Hepatic stellate cell (primary cell): ENCODE measurements around the gene SRPK2.
"Not testable (repeated sequence)": the region's sequence is repeated elsewhere in the genome, so short reads cannot be mapped to it uniquely, and the experiment has no call there.

Experiments used
- DNase-seq: peaks from one replicate; pipeline ENCODE4 v3.0.0; 2011; ENCODE audit warnings: low spot score

The SRPK2 gene

DNA sequence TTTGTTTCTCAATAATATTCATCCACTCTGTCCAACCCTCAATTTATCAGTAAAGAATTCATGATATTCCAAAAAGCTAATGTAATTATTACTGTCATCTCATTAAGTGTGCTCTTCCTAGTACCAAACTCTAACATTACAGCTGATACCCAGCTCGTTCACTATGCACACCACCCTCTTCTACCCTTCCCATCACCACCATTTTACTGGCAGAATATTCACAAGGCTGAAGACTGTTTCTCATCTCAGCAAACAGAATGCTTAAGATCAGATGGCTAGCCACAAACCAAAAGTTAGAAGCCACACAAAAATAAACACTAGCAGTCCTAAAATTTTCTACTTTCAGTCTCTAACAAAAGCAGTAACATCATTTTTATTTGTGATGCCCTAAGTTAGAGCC is 121.5 kb downstream of the SRPK2 start:
- peak; percentile 26 for DNase-seq

DNA sequence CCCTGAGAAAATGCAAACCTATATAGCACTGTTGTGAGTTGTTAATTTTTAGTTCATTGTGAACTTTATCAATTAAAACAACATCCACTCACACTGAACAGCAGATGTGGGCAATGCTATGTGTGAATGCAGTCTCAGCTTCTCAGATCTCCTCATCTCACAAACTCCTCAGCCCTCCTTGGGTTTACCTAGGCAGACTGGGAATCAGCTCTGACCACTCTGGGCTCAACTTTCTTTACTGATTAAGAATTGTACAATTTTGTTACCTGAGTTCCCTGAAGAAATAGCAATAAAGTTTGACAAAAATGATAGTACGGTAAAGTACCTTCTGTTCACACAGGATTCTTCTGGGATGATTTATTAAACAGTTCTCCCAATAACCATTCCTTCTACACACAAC is 124.0 kb downstream of the SRPK2 start:
- DNase-seq: no peak

DNA sequence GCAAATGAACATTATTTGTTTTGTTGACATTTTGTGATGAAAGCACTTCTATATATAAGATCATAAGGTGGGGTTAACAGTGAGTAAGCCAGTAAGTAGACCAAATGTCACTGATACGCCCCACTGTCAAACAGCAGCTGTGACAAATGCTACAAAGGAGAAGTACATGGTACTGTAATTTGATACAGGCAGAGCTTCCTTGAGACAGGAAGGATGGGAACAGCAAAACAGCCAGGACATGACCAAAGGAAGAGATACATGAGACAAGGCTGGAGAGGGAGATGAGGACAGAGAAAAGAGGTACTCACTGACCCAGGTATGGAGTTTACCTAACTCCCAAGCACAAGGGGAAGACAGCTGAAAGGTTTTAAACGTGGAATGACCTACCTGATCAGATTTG is 127.0 kb downstream of the SRPK2 start:
- DNase-seq: peak; percentile 11

DNA sequence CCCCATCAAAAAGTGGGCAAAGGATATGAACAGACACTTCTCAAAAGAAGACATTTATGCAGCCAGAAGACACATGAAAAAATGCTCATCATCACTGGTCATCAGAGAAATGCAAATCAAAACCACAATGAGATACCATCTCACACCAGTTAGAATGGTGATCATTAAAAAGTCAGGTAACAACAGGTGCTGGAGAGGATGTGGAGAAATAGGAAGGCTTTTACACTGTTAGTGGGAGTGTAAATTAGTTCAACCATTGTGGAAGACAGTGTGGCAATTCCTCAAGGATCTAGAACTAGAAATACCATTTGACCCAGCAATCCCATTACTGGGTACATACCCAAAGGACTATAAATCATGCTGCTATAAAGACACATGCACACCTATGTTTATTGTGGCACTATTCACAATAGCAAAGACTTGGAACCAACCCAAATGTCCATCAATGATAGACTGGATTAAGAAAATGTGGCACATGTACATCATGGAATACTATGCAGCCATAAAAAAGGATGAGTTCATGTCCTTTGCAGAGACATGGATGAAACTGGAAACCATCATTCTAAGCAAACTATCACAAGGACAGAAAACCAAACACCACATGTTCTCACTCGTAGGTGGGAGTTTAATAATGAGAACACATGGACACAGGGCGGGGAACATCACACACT is 128.4 kb downstream of the SRPK2 start:
- not testable (repeated sequence) for DNase-seq

DNA sequence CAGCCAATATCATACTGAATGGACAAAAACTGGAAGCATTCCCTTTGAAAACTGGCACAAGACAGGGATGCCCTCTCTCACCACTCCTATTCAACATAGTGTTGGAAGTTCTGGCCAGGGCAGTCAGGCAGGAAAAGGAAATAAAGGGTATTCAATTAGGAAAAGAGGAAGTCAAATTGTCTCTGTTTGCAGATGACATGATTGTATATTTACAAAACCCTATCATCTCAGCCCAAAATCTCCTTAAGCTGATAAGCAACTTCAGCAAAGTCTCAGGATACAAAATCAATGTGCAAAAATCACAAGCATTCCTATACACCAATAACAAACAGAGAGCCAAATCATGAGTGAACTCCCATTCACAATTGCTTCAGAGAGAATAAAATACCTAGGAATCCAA is 129.8 kb downstream of the SRPK2 start:
- DNase-seq: not testable (repeated sequence)

DNA sequence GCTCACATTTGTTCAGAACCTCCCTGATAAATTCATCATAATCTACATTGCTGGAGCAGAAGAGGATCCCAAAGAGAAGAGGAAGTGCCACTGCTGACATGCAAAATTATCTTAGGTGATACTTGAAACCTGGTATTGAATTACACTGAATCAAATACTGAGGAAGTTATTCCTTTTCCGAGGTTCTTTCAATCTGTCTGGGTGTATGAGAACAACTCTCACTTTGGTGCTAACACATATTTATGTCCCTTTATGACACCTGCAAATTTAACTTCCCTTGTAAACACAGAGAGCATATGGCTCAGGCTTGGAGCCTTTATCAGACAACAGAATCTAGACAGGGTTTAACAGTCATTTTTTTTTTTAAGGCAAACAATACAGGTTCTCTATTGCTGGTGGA is 131.4 kb downstream of the SRPK2 start:
- DNase-seq: no peak

DNA sequence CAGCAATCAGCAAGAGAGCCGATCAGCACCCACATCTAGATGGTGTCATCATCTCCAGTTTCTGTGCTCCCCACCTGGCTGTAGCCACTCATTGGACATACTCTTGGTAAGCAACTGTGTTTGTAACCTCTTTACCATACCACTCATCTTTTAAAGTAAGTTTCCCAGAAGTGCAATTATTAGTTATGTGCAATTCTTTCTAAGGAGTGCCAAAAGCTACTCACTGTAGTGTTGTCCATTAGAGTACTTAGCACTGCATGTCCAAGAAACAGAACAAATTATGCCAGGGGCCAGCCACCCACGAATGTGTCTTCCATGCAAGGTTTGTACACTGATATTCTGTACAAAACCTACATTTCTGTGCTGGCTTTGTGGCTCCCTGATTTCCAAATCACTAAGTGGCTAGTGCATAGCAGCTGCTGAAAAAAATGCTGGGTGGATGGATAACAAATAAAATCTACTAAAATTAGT is 131.9 kb downstream of the SRPK2 start:
- DNase-seq: no peak

DNA sequence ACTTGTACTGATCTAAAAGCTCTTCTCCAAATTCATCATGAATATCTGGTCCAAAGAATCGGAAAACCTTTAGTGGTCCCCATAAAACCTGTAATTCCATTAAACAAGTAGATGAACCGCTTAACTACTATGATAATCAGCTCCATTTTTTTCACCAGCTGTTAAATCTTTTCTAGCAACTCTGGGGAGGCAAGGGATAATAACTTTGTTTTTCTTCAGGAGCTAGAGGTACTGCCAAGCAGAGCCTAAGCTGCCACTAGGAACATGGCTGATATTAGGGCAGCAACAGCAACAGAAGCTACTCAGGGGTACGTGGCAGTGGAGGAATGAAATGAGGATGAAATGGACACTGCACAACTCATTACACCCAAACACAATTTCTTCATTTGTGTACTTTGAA is 138.0 kb downstream of the SRPK2 start:
- no peak for DNase-seq

DNA sequence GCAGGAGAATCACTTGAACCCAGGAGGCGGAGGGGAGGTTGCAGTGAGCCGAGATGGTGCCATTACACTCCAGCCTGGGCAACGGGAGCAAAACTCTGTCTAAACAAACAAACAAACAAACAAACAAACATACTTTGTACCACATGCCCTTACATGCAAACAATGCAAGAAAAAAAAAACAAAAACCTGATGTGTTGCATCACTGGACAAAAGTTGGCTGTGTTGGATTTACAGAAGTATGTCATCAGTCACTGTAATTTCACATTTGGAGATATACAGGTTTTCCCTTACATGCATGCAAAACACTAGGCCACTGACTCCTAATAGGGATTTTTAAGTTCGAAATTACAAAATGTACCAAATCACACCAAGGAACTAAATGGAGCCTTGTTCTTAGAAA is 138.5 kb downstream of the SRPK2 start:
- no peak for DNase-seq

DNA sequence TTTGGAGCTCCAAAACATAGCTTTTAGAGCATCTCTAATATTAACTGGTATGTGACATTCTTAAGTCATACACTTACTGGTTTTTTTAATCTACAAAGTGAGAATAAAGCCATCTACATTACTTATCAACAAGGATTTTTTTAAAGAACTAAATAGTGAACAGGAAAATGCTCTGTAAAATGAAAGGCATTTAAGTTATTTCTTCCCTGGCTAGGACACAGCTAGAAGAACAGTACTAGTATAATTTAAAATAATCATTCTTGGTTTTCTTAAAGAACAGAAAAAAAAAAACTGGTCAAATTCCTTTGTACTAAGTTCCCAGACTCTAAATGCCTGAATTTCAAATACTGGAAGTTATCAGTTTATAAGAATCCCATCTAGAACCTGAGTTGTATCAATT is 139.5 kb downstream of the SRPK2 start:
- DNase-seq: peak; percentile 9

DNA sequence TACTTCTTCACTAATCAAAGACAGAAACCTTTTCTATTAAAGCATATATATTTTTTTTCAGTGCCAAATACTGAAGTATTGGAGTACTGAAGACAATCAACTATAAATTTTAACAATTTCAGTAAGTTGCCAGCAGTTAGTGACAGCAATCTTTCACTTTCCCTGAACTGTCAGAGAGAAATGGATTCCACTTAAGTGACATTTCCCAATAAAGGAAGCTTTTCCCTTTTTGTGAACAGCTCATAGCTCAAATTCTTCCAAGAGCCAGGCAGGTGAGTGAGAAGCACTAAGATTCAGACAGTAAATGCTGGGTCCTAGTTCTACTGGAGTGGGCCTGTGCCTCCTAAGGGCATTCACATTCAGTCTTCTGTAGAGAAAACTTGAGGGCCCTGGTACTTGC is 142.0 kb downstream of the SRPK2 start:
- DNase-seq: no peak

DNA sequence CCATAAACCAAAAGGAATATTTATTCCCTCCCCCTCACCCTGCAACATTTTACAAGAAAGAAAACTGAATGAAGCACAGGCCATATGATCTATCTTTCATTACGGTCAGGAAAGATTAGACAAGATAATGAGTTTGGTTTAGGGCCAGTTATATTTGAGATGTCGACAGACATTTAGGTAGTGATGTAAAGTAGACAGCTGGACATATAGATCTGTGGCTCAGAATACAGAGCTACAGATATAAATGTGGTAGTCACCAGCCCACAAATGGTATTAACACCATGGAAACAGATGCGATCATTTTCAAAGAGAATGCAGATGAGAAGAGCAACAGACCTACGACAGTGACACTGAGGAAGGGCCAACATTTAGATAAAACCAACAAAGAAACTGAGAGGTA is 142.5 kb downstream of the SRPK2 start:
- DNase-seq: no peak

DNA sequence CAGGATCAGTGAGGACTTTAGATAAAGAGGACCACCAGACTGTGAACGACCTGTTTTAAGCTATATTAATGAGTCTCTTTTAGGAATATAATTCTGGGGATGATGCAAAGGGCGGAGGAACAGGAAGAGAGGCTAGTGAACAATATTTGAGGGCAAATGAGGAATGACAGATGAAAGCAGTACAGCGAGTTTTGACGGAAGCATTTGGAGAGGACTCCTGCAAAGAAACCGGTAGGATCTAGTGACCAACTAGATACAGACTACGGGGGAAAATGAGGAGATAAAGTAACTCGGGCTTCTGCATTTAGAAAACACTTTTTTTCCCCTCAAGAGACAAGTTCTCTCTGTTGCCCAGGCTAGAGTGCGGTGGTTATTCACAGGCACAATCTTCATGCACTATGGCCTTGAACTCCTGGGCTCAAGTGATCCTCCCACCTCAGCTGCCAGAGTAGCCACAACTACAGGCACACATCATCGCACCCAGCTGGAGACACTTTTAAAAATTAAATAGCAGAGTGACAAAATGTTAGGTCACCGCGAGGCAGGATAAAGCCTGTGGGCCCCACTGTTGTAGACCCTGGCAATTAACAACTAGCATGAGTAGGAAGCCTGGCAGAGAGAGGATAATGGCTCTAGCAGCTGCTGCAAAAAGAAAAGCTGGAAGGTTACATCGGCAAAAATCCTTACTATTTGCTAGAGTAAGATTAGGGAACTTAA is 143.2 kb downstream of the SRPK2 start:
- DNase-seq: no peak

DNA sequence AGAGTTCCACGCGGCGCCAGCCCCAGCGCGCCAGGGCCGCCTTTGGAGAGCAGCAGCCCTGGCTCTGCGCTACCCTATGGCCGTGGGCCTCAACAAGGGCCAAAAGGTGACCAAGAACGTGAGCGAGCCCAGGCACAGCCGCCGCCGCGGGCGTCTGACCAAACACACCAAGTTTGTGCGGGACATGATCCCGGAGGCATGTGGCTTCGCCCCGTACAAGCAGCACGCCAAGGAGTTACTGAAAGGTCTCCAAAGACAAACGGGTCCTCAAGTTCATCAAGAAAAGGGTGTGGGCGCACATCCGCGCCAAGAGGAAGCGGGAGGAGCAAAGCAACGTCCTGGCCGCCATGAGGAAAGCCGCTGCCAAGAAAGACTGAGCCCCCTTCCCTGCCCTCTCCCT is 144.1 kb downstream of the SRPK2 start:
- DNase-seq: no peak

DNA sequence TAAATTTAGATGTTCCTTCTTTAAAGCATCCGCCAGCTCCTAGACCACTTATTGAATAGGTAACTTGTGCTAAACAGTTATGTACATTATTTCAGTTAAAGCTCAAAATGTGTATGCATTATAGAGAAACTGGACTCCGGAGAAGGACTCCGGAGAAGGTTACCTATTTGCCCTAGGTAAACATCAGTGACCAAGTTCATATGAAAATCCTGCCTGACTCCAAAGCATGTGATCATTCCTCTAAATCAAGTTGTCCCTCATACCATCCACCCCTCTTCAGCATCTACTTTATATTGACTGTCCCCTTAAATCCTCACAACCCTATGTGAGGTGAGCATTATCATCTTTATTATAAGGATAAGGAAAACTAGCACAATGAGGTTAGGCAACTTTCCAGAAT is 147.5 kb downstream of the SRPK2 start:
- DNase-seq: no peak

DNA sequence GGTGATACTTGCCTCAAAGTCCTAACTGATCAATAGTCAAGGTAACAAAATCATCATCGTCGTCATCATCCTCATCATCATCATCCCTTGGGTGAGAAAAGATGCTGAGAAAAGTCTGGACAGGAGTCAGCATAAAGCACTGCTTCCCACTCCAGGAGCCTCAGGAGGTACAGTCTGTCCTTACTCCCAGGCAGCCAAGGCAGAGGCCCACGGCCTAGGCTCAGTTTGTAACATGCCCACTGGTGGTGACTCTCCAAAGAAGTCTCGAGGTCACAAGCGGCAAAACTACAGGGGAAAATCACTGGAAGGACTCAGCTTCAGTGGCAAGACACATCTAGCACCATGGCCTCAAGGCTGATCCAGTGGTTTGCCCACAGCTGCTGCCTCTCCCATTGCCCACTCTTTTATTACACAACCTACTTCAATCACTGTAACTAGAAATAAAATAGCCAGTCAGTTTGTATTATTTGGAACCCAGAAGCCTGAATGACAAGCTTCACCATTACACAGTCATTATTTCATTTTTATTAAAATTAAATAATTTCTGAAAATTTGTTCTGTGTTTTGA is 150.4 kb downstream of the SRPK2 start:
- DNase-seq: no peak

DNA sequence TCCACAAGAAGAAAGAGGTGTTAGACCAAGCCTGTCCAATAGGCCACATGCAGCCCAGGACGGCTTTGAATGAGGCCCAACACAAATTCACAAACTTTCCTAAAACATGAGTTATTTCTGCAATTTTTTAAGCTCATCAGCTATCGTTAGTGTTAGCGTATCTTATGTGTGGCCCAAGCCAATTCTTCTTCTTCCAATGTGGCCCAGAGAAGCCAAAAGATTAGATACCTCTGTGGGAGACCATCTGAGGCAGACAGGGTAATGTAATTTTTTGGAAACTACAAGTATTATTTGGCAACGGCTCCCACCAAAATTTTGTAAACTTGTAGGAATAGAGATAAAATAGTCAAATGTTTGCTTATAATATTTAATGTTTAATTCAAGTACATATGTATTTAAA is 153.8 kb downstream of the SRPK2 start:
- no peak for DNase-seq

DNA sequence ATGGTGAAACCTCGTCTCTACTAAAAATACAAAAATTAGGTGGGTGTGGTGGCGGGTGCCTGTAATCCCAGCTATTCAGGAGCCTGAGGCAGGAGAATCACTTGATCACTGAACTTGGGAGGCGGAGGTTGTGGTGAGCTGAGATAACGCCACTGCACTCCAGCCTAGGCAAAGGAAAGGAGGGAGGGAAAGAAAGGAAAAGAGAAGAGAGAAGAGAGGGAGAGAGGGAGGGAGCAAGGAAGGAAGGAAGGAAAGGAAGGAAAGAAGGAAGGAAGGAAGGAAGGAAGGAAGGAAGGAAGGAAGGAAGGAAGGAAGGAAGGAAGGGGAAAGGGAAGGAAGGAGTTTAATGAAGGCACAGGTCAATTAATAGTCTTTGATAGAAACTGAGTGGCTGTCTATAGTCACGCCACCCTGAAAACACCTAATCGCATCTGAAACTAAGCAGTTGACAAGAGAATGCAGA is 155.9 kb downstream of the SRPK2 start:
- not testable (repeated sequence) for DNase-seq

DNA sequence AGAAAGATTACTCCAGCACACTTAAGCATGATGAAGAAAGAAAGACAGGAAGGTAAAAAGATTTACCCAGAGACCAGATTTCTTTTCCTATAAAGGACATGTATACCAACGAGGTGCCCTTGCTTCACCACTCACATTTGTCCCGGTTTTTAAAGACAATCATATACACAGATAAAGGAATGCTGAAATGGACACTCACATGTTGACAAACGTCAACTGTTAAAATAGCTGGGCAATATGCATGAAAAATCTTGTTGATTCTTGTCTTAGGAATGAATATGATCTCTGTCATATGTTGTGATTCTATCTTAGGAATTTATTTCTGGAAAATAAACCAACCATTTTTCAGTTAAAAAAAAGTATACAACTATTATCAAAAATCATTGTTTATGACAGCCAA is 158.2 kb downstream of the SRPK2 start:
- no peak for DNase-seq

DNA sequence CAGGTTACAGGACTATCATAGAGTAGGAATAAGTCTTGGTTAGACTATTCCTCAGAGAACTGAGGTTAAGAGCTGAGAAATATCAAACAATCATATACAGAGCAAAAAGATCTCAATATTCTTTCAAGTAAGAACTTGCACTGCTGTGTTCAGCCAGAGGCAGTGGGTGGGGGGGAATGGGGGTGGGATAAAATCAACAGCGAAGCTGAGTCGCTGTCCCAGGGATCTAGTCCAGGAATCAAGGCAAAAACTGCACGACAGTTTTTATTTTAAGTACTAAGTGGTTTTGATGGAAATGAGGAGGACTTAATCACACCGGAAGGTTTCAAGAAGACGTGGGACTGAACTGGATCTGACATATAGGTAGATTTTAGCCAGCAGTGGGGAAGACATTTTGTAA is 159.1 kb downstream of the SRPK2 start:
- DNase-seq: no peak

DNA sequence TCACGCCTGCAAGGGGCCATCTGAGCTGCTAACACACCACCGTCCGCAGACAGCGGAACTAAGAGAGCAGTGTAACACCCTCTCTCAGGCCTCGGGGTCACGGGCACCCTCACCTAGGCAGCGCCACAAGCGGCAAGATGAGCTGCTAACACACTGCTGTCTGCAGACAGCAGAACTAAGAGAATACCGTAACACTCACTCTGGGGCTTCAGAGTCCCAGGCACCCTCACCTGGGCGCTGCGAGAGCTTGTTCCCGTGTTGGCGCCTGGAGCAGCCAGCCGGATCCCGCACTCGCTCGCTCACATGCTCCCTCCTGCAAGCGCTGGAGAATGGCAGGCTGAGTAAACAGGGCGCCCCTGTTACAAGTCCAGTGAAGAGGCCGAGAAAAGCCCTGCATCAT is 160.2 kb downstream of the SRPK2 start:
- DNase-seq: no peak

DNA sequence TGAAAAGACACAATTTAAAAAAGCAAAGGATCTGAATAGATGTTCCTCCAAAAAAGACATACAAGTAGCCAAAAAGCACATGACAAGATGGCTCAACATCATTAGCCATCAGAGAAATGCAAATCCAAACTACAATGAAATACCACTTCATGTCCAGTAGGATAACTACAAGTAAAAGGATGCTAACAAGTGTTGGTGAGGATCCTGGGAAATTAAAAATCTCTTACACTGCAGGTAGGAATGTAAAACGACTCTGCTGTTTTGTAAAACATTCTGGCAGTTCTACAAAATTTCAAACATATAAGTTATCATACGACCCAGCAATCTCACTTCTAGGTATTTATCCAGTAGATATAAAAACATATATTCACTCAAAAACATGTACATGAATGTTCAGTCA is 161.3 kb downstream of the SRPK2 start:
- DNase-seq: no peak

DNA sequence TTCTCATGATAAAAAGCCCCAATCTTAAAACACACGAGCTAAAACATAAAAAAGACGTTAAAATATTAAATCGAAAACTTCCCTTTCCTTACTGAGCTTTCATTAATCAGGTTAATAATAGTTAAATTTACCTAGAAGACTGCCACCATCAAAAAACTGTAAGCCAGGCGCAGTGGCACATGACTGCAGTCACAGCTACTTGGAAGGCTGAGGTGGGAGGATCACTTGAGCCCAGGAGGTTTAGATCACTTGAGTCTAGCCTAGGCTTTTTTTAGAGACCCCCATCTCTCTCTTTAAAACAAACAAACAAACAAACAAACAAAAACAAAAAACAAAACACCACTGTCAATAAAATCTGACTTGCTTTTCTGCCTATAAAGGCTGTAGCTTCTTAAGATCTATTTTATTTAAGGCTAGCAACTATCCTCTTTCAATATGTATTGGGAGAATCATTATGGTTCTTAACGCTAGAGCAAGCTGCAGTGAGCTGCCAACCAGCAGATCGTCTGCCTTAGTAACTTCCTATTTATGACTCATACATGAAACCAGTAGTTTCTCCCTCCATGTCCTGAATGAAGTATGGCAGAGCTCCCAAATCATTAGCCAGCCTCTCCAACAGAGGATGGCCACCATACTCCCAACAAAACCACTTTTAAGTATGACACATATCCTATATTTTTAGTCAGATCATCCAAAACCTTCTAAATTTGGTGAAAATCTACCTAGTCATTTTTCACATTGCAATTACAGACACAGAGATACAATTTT is 163.7 kb downstream of the SRPK2 start:
- peak; percentile 72 for DNase-seq
